WTC11 (cell line): Measurements from ENCODE around the gene MFSD11. TPM values are rescaled to one million over a fixed set of nuclear protein-coding genes. Genes with fewer than 3 reads are reported as not detected.
A peak's percentile ranks its signal among the peaks of the same experiment; 100 is the strongest.

ENCODE experiments used
- ATAC-seq: fragments of 200-7000 bp; cut with Tn5 transposase; 2 replicates; pipeline ENCODE4 v1.10.0; 2021; ENCODE audit warnings: mild to moderate bottlenecking, moderate library complexity
- CTCF ChIA-PET: fragments of 300-600 bp; sonication (Branson Sonifier 250); formaldehyde crosslinking; loops from one replicate; lab custom pipeline; 2021; ENCODE audit warnings: antibody characterized with exemption; lab: Charles Lee
- POLR2A ChIA-PET: fragments of 350-600 bp; sonication (Branson Sonifier 250); formaldehyde crosslinking; loops from one replicate; lab custom pipeline; 2021; ENCODE audit warnings: antibody characterized with exemption; lab: Charles Lee
- DNase-seq: peaks from one replicate; pipeline ENCODE4 v3.0.0; 2021; ENCODE audit warnings: low spot score
- H3K27ac Mint-ChIP-seq: 2 replicates; pipeline ENCODE4 v1.8.0; 2021; ENCODE audit warnings: mixed read lengths
- H3K27me3 Mint-ChIP-seq: 2 replicates; pipeline ENCODE4 v1.8.0; 2021; ENCODE audit warnings: low read depth, mild to moderate bottlenecking, moderate library complexity, mixed read lengths
- H3K36me3 Mint-ChIP-seq: 2 replicates; pipeline ENCODE4 v1.8.0; 2021; ENCODE audit warnings: mixed read lengths
- H3K4me1 Mint-ChIP-seq: 2 replicates; pipeline ENCODE4 v1.8.0; 2022; ENCODE audit warnings: mixed read lengths
- H3K4me3 Mint-ChIP-seq: 2 replicates; pipeline ENCODE4 v1.8.0; 2021; ENCODE audit warnings: mild to moderate bottlenecking, moderate library complexity, mixed read lengths
- H3K9me3 Mint-ChIP-seq: 2 replicates; pipeline ENCODE4 v1.8.0; 2021; ENCODE audit warnings: mixed read lengths
- ATF2 ChIP-seq: sonication (generic); formaldehyde crosslinking; IDR thresholded peaks from 2 replicates; pipeline ENCODE4 v1.8.1; 2022; ENCODE audit warnings: low read depth, missing genetic modification reagents, borderline replicate concordance
- CBFB ChIP-seq: sonication (generic); formaldehyde crosslinking; IDR thresholded peaks from 2 replicates; pipeline ENCODE4 v1.8.1; 2022; ENCODE audit warnings: mild to moderate bottlenecking, low read depth, missing genetic modification reagents
- ESRRA ChIP-seq: sonication (generic); formaldehyde crosslinking; IDR thresholded peaks from 2 replicates; pipeline ENCODE4 v1.8.1; 2022; ENCODE audit warnings: mild to moderate bottlenecking, missing genetic modification reagents, borderline replicate concordance
- FOXP1 ChIP-seq: sonication (generic); formaldehyde crosslinking; IDR thresholded peaks from 2 replicates; pipeline ENCODE4 v1.8.0; 2022; ENCODE audit warnings: missing genetic modification reagents, mild to moderate bottlenecking, moderate library complexity, borderline replicate concordance
- JAZF1 ChIP-seq: fragments of 250-450 bp; sonication (Bioruptor Pico); IDR thresholded peaks from 2 replicates; pipeline ENCODE4 v1.9.0; 2021; ENCODE audit warnings: moderate library complexity, mild to moderate bottlenecking, inconsistent platforms
- NR3C1 ChIP-seq: sonication (generic); formaldehyde crosslinking; conservative IDR thresholded peaks from 2 replicates; pipeline ENCODE4 v1.8.1; 2023; ENCODE audit warnings: low read depth, mild to moderate bottlenecking, missing genetic modification reagents
- SMAD3 ChIP-seq: sonication (generic); formaldehyde crosslinking; IDR thresholded peaks from 2 replicates; pipeline ENCODE4 v1.8.0; 2022; ENCODE audit warnings: missing genetic modification reagents, mild to moderate bottlenecking, borderline replicate concordance
- ZNF138 ChIP-seq: sonication (generic); formaldehyde crosslinking; conservative IDR thresholded peaks from 2 replicates; pipeline ENCODE4 v1.8.1; 2022; ENCODE audit warnings: mild to moderate bottlenecking, moderate library complexity, missing genetic modification reagents
- ZNF232 ChIP-seq: sonication (generic); formaldehyde crosslinking; IDR thresholded peaks from 2 replicates; pipeline ENCODE4 v1.8.0; 2022; ENCODE audit warnings: mild to moderate bottlenecking, missing genetic modification reagents
- ZNF263 ChIP-seq: sonication (generic); formaldehyde crosslinking; IDR thresholded peaks from 2 replicates; pipeline ENCODE4 v1.8.1; 2022; ENCODE audit warnings: low read depth, mild to moderate bottlenecking, moderate library complexity, missing genetic modification reagents
- ZNF317 ChIP-seq: sonication (generic); formaldehyde crosslinking; IDR thresholded peaks from 2 replicates; pipeline ENCODE4 v1.8.1; 2023; ENCODE audit warnings: low read depth, mild to moderate bottlenecking, moderate library complexity, missing genetic modification reagents, borderline replicate concordance
- ZNF671 ChIP-seq: fragments of 250-450 bp; sonication (Bioruptor Pico); IDR thresholded peaks from 2 replicates; pipeline ENCODE4 v1.8.0; 2021; ENCODE audit warnings: mild to moderate bottlenecking
- total RNA-seq: library from RNA; stranded (reverse); gene quantifications from 3 replicates; pipeline ENCODE4 v1.2.3, GENCODE V29; 2021
- TF ChIP-seq, protein P1 (sequence below): sonication (generic); formaldehyde crosslinking; IDR thresholded peaks from 2 replicates; pipeline ENCODE4 v1.8.1; 2022; ENCODE audit warnings: low read depth, mild to moderate bottlenecking, moderate library complexity, missing genetic modification reagents, borderline replicate concordance
- TF ChIP-seq, protein P2 (sequence below): sonication (generic); formaldehyde crosslinking; IDR thresholded peaks from 2 replicates; pipeline ENCODE4 v1.8.1; 2022; ENCODE audit warnings: missing genetic modification reagents, borderline replicate concordance
- TF ChIP-seq, protein P3 (sequence below): sonication (generic); formaldehyde crosslinking; IDR thresholded peaks from 2 replicates; pipeline ENCODE4 v1.8.1; 2023; ENCODE audit warnings: mild to moderate bottlenecking, moderate library complexity, missing genetic modification reagents
- TF ChIP-seq, protein P4 (sequence below): sonication (generic); formaldehyde crosslinking; IDR thresholded peaks from 2 replicates; pipeline ENCODE4 v1.8.1; 2022; ENCODE audit warnings: mild to moderate bottlenecking, moderate library complexity, missing genetic modification reagents
- TF ChIP-seq, protein P5 (sequence below): sonication (generic); formaldehyde crosslinking; IDR thresholded peaks from 2 replicates; pipeline ENCODE4 v1.8.0; 2023; ENCODE audit warnings: mild to moderate bottlenecking, missing genetic modification reagents
- TF ChIP-seq, protein P6 (sequence below): fragments of 250-450 bp; sonication (Bioruptor Pico); IDR thresholded peaks from 2 replicates; pipeline ENCODE4 v1.9.0; 2021; ENCODE audit warnings: mild to moderate bottlenecking, borderline replicate concordance
- TF ChIP-seq, protein P7 (sequence below): sonication (generic); formaldehyde crosslinking; IDR thresholded peaks from 2 replicates; pipeline ENCODE4 v1.8.0; 2022; ENCODE audit warnings: mild to moderate bottlenecking, missing genetic modification reagents

The MFSD11 gene
- total RNA-seq, 1 experiment from 2014 or later, result 16.6 TPM

GRCh38 chr17:76721463-76721862, 16.5 kb upstream of the MFSD11 start:
- Mint-ChIP-seq H3K36me3 (peaks cover 56% of the 10 kb centered on the region), H3K4me3 (no peak overlapping the region)
- TF ChIP-seq, protein P1, sequence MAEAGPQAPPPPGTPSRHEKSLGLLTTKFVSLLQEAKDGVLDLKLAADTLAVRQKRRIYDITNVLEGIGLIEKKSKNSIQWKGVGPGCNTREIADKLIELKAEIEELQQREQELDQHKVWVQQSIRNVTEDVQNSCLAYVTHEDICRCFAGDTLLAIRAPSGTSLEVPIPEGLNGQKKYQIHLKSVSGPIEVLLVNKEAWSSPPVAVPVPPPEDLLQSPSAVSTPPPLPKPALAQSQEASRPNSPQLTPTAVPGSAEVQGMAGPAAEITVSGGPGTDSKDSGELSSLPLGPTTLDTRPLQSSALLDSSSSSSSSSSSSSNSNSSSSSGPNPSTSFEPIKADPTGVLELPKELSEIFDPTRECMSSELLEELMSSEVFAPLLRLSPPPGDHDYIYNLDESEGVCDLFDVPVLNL (CRISPR knock-in tag), result no peak
- TF ChIP-seq, protein P2, sequence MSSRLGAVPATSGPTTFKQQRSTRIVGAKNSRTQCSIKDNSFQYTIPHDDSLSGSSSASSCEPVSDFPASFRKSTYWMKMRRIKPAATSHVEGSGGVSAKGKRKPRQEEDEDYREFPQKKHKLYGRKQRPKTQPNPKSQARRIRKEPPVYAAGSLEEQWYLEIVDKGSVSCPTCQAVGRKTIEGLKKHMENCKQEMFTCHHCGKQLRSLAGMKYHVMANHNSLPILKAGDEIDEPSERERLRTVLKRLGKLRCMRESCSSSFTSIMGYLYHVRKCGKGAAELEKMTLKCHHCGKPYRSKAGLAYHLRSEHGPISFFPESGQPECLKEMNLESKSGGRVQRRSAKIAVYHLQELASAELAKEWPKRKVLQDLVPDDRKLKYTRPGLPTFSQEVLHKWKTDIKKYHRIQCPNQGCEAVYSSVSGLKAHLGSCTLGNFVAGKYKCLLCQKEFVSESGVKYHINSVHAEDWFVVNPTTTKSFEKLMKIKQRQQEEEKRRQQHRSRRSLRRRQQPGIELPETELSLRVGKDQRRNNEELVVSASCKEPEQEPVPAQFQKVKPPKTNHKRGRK, result no peak
- TF ChIP-seq SMAD3 (CRISPR knock-in tag), result no peak
- no peak for TF ChIP-seq CBFB (CRISPR knock-in tag)
- TF ChIP-seq ZNF671 (CRISPR knock-in tag), result no peak
- no peak for TF ChIP-seq JAZF1 (CRISPR knock-in tag)
- TF ChIP-seq ZNF232 (CRISPR knock-in tag), result no peak
- TF ChIP-seq, protein P3, sequence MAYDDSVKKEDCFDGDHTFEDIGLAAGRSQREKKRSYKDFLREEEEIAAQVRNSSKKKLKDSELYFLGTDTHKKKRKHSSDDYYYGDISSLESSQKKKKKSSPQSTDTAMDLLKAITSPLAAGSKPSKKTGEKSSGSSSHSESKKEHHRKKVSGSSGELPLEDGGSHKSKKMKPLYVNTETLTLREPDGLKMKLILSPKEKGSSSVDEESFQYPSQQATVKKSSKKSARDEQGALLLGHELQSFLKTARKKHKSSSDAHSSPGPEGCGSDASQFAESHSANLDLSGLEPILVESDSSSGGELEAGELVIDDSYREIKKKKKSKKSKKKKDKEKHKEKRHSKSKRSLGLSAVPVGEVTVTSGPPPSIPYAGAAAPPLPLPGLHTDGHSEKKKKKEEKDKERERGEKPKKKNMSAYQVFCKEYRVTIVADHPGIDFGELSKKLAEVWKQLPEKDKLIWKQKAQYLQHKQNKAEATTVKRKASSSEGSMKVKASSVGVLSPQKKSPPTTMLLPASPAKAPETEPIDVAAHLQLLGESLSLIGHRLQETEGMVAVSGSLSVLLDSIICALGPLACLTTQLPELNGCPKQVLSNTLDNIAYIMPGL (CRISPR knock-in tag), result no peak
- no peak for TF ChIP-seq FOXP1 (CRISPR knock-in tag)
- TF ChIP-seq NR3C1, result no peak
- TF ChIP-seq, protein P4, sequence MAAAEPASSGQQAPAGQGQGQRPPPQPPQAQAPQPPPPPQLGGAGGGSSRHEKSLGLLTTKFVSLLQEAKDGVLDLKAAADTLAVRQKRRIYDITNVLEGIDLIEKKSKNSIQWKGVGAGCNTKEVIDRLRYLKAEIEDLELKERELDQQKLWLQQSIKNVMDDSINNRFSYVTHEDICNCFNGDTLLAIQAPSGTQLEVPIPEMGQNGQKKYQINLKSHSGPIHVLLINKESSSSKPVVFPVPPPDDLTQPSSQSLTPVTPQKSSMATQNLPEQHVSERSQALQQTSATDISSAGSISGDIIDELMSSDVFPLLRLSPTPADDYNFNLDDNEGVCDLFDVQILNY (CRISPR knock-in tag), result no peak
- TF ChIP-seq ATF2, result no peak
- TF ChIP-seq ZNF263, result no peak
- TF ChIP-seq ESRRA (CRISPR knock-in tag), result no peak
- no peak for TF ChIP-seq ZNF138
- TF ChIP-seq, protein P5, sequence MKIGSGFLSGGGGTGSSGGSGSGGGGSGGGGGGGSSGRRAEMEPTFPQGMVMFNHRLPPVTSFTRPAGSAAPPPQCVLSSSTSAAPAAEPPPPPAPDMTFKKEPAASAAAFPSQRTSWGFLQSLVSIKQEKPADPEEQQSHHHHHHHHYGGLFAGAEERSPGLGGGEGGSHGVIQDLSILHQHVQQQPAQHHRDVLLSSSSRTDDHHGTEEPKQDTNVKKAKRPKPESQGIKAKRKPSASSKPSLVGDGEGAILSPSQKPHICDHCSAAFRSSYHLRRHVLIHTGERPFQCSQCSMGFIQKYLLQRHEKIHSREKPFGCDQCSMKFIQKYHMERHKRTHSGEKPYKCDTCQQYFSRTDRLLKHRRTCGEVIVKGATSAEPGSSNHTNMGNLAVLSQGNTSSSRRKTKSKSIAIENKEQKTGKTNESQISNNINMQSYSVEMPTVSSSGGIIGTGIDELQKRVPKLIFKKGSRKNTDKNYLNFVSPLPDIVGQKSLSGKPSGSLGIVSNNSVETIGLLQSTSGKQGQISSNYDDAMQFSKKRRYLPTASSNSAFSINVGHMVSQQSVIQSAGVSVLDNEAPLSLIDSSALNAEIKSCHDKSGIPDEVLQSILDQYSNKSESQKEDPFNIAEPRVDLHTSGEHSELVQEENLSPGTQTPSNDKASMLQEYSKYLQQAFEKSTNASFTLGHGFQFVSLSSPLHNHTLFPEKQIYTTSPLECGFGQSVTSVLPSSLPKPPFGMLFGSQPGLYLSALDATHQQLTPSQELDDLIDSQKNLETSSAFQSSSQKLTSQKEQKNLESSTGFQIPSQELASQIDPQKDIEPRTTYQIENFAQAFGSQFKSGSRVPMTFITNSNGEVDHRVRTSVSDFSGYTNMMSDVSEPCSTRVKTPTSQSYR (CRISPR knock-in tag), result no peak
- no peak for TF ChIP-seq ZNF317 (CRISPR knock-in tag)
- TF ChIP-seq, protein P6, sequence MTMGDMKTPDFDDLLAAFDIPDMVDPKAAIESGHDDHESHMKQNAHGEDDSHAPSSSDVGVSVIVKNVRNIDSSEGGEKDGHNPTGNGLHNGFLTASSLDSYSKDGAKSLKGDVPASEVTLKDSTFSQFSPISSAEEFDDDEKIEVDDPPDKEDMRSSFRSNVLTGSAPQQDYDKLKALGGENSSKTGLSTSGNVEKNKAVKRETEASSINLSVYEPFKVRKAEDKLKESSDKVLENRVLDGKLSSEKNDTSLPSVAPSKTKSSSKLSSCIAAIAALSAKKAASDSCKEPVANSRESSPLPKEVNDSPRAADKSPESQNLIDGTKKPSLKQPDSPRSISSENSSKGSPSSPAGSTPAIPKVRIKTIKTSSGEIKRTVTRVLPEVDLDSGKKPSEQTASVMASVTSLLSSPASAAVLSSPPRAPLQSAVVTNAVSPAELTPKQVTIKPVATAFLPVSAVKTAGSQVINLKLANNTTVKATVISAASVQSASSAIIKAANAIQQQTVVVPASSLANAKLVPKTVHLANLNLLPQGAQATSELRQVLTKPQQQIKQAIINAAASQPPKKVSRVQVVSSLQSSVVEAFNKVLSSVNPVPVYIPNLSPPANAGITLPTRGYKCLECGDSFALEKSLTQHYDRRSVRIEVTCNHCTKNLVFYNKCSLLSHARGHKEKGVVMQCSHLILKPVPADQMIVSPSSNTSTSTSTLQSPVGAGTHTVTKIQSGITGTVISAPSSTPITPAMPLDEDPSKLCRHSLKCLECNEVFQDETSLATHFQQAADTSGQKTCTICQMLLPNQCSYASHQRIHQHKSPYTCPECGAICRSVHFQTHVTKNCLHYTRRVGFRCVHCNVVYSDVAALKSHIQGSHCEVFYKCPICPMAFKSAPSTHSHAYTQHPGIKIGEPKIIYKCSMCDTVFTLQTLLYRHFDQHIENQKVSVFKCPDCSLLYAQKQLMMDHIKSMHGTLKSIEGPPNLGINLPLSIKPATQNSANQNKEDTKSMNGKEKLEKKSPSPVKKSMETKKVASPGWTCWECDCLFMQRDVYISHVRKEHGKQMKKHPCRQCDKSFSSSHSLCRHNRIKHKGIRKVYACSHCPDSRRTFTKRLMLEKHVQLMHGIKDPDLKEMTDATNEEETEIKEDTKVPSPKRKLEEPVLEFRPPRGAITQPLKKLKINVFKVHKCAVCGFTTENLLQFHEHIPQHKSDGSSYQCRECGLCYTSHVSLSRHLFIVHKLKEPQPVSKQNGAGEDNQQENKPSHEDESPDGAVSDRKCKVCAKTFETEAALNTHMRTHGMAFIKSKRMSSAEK (CRISPR knock-in tag), result no peak
- TF ChIP-seq, protein P7, sequence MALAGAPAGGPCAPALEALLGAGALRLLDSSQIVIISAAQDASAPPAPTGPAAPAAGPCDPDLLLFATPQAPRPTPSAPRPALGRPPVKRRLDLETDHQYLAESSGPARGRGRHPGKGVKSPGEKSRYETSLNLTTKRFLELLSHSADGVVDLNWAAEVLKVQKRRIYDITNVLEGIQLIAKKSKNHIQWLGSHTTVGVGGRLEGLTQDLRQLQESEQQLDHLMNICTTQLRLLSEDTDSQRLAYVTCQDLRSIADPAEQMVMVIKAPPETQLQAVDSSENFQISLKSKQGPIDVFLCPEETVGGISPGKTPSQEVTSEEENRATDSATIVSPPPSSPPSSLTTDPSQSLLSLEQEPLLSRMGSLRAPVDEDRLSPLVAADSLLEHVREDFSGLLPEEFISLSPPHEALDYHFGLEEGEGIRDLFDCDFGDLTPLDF (CRISPR knock-in tag), result no peak
- TF ChIP-seq, all 79 proteins: peak for 0
- DNase-seq (no peak), ATAC-seq (no peak)
- POLR2A ChIA-PET, result no interaction called here
- H3K4me1 Mint-ChIP-seq, result peaks cover 8% of the 10 kb centered on the region
- no peaks in the 10 kb centered on the region for H3K27me3 Mint-ChIP-seq
- no peaks in the 10 kb centered on the region for H3K9me3 Mint-ChIP-seq
- CTCF ChIA-PET, result interaction anchor here (1.1 kb wide), 1 partner anchor 40 kb away, joined by 3 read pairs; no protein-coding TSS in a partner anchor
- H3K27ac Mint-ChIP-seq, result 0 out of 2 replicates have a peak overlapping the region, but pooled peaks have one; percentile 5
